Measurements from ENCODE around the gene KCTD11.

Gene KCTD11

GRCh38 chr17:7403977-7404736 lies 52.2 kb downstream of the KCTD11 start, which contains the start of gene TMEM256:
TMEM256 (minus strand) TSS chr17:7404097; CDS start chr17:7404084, 13 bp downstream.
- peak; percentile 100 for DNase-seq (ENCODE audit: low read depth, low spot score)
